Stimulated activated CD8-positive, alpha-beta memory T cell treated with anti-CD3 and anti-CD28 coated beads, Interleukin-15, amount 100 ng/mL, for 24 hours (primary cell): ENCODE measurements around the gene NLRP6.
"Not testable (repeated sequence)": the region's sequence is repeated elsewhere in the genome, so short reads cannot be mapped to it uniquely, and the experiment has no call there.

Experiments used
- DNase-seq: peaks from one replicate; pipeline ENCODE4 v3.0.0-alpha.2; 2020; ENCODE audit warnings: low read depth

The NLRP6 gene

DNA sequence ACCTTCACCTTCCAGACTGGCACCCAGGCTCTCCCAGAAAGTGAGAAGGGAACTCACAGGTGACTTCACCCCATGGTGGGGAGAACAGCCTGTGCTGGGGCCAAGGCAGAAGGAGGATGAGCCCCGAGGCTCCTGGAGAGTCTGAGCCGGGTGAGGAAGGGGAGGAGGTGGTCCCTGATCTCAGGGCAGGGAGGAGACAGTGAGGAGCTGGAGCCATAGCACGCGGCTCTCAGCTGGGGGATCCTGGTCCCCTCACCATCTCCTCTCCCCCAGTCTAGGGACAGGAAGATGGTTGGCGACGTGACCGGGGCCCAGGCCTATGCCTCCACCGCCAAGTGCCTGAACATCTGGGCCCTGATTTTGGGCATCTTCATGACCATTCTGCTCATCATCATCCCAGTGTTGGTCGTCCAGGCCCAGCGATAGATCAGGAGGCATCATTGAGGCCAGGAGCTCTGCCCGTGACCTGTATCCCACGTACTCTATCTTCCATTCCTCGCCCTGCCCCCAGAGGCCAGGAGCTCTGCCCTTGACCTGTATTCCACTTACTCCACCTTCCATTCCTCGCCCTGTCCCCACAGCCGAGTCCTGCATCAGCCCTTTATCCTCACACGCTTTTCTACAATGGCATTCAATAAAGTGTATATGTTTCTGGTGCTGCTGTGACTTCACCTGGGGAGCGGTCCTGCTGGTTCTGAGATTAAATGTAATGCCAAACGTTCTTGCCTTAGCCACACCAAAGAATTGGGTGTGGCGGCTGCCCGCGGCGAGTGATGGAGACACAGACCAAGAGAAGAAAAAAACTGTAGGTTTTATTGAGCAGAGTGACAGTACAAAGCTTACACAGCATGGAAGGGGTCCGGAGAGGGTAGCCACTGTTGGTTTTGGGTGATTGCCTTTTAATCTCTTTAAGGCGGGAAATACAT lies 30.8 kb downstream of the NLRP6 start:
- DNase-seq = not testable (repeated sequence)

- not testable (repeated sequence) for DNase-seq
Observed at GRCh38 chr11:309979-310572, 31.9 kb downstream of the NLRP6 start.

- DNase-seq = not testable (repeated sequence)
Observed at GRCh38 chr11:311013-311748, 33.0 kb downstream of the NLRP6 start.

- DNase-seq = no peak
Observed at GRCh38 chr11:312092-312816, 34.0 kb downstream of the NLRP6 start.

- no peak for DNase-seq
Observed at GRCh38 chr11:313304-313786, 35.1 kb downstream of the NLRP6 start.

- no peak for DNase-seq
Observed at GRCh38 chr11:313787-314553, 35.8 kb downstream of the NLRP6 start, which contains the start of gene IFITM1. IFITM1 (plus strand) TSS chr11:314040; CDS start chr11:314171, 131 bp downstream.

DNA sequence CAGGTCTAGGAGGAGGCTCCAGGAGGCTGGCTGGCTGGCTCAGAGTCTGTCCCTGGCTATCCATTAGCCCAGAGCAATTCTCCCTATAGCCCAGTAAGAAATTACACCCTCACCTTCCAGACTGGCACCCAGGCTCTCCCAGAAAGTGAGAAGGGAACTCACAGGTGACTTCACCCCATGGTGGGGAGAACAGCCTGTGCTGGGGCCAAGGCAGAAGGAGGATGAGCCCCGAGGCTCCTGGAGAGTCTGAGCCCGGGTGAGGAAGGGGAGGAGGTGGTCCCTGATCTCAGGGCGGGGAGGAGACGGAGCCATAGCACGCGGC lies 36.3 kb downstream of the NLRP6 start:
- DNase-seq = not testable (repeated sequence)

GRCh38 chr11:315051-315481 lies 36.9 kb downstream of the NLRP6 start:
- no peak for DNase-seq

DNA sequence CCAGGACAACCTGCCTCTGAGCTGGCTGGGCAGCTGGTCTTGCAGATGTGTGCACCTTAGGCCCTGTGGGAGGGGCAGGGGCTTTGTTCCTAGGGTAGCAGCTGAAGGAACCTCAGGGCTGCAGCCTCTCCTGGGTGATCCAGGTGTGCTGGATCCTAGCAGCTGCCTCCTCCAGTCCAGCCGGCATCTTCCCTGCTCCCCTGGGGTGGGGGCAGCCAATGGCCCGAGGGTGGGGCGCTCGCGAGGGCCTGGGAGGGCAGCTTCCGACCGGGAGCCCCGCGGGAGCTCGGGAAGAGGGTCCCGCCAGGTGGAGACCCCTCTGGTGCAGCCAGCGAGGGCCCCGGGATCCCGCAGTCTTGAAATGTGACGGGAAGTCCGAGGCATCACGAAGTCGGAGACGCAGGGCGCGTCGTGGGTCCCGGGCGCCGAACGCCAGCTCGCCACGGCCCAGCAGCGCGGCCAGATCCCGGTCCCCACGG lies 37.3 kb downstream of the NLRP6 start:
- no peak for DNase-seq

DNA sequence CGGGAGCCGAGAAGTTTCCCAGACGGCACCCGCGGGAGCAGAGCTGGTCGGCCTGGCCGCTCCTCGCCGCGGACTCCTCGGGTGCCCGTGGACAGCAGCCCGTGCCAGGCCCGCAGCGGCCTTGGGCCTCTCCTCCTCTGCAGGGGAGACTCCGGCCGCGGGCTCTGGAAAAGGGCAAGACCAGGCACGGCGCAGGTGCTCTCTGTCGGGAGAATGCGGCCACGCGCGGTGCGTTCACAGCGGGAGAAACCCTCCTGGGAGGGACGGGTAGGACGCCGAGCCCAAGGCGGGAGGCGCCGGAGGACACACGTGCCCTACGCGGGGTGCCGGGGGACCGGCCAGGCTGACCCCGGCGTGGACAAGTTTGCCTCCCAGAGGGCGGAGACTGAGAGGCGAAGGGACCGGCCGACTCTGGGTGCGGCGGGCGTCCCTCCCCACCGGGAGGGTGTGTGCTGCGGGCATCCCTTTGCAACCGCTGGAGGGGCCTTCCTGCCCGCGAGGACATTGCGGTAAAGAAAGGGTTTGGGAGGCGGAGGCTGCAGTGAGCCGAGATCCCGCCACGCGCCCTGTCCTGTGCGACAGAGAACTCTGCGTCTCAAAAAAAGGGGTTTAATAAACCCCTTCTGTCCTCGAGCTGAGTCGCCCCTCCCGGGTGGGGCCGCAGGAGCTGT lies 38.0 kb downstream of the NLRP6 start:
- DNase-seq = no peak

DNA sequence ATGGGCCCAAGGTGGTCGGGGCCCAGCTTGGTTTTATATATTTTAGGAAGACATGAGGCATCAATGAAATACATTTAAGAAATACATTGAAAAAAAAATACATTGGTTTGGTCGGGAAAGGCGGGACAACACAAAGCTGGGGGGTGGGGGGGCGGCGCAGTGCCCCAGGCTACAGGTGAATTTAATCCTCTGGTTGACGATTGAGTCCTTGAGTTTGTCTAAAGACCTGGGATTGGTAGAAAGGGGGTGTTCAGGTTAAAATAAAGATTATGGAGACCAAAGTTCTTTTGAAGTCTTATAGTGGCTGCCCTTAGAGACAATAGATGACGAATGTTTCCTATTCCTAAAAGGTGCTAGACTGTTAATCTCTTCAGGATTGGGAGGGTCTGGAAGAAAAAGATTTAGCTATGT lies 38.7 kb downstream of the NLRP6 start:
- DNase-seq = no peak

DNA sequence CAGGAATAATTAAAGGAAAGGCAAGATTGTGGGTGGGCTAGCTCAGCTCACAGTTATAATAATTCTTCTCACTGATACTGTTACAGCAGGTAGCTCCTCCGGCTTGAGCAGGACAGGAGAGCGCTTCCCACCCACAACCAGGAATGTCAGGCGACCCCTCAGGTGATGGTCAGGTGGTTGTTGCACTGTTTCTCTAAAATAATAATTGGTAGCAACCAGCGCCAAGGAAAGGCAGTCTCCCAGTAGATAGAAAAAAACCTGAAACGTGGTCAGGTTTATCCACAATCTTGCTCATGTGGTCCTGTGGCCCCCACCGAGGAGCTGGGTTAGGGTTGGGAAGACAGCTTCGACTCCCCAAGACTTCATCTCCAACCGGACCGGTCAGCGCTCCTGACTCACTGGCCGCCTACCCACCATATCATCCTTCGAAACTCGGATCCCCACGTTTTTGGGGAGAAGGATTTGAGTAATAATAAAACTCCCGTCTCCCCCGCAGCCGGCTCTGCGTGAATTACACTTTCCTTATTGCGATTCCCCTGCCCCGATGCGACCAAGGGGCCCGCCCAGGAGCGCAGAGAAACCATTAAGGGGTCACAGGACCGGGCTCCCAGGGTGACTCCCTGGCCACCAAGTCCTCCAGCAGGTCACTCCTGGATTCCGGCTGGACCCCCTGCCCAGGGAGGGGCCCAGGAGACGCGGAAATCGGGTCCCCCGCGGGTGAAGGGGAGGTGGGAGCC lies 39.6 kb downstream of the NLRP6 start:
- DNase-seq = not testable (repeated sequence)

- not testable (repeated sequence) for DNase-seq
Observed at GRCh38 chr11:318405-319120, 40.4 kb downstream of the NLRP6 start.

DNA sequence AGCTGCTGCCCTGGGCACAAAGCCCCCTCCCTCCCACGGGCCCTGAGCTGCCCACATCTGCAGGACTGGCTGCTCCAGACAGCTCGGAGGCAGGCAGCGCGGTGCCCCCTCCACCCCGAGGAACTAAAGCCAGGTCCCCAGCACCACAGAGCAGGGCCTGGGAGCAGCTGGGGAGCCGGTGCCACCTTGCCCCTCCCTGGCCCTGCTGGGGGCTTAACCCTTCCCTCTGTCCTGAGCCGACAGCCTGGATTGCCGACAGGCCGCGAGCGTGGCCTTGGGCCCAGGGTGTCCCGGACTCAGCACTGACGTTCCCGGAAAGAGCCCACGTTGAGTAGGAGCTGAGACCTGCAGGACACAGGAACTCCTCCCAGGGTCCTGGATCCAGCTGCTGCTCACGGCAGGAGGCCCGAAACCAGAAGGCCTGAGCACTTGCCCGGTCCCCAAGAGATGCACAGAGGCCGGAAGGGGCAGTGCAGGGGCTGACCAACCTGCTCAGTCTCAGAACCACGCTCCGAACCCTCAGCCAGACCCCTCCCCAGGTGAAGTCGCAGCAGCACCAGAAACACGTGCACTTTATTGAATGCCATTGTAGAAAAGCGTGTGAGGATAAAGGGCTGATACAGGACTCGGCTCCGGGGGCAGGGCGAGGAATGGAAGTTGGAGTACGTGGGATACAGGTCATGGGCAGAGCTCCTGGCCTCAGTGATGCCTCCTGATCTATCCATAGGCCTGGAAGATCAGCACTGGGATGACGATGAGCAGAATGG lies 41.1 kb downstream of the NLRP6 start:
- DNase-seq = not testable (repeated sequence)

DNA sequence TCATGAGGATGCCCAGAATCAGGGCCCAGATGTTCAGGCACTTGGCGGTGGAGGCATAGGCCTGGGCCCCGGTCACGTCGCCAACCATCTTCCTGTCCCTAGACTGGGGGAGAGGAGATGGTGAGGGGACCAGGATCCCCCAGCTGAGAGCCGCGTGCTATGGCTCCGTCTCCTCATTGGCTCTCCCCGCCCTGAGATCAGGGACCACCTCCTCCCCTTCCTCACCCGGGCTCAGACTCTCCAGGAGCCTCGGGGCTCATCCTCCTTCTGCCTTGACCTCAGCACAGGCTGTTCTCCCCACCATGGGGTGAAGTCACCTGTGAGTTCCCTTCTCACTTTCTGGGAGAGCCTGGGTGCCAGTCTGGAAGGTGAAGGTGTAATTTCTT lies 41.7 kb downstream of the NLRP6 start:
- DNase-seq = not testable (repeated sequence)

DNA sequence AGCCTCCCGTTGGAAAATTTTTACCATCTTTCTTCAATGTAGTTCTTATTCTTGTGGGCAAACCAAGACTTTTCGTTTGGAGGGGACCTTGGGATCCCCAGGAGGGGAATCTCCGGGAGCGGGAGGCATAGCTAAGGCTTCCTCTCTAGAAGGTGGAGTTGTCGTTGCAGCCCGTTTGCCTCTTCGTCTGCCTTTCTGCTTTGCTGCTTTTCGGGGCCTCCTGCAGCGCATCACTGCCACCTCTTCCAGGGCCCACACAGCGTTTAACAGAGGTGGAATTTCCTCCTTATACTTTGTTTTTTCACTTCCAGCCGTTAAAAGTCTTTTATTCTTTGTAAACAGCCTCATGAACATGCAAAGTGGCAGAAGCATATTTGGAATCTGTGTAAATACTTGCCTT lies 45.9 kb downstream of the NLRP6 start:
- no peak for DNase-seq

DNA sequence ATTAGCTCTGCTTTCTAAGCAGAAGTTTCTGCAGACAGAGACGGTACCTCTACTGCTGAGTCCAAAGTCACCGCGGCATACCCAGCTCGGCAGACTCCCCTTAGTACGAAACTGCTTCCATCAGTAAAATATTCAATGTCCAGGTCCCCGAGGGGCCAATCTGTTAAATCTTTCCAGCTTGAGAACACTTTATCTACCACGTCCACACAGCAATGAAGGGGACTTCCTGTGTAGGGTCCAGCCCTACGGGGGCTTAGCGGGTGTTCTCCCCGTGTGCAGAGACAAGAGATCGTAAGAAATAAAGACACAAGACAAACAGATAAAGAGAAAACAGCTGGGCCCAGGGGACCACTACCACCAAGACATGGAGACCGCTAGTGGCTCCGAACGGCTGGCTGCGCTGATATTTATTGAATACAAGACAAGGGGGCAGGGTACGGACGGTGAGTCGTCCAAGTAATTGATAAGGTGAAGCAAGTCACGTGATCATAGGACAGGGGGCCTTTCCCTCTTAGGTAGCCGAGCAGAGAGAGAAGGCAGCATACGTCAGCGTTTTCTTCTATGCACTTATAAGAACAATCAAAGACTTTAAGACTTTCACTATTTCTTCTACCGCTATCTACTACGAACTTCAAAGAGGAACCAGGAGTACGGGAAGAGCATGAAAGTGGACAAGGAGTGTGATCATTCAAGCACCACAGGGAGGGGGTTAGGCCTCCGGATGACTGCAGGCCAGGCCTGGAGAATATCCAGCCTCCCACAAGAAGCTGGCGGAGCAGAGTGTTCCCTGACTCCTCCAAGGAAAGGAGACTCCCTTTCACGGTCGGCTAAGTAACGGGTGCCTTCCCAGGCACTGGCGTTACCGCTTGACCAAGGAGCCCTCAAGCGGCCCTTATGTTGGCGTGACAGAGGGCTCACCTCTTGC lies 46.6 kb downstream of the NLRP6 start:
- not testable (repeated sequence) for DNase-seq
